PC-9 (cell line): ENCODE measurements around the gene SRPK2. TPM values are rescaled to one million over a fixed set of nuclear protein-coding genes. Genes with fewer than 3 reads are reported as not detected.

Source experiments
- BruUV-seq: library from RNA; stranded (reverse); fragments of 400-500 nt; replicated peaks from 2 replicates; lab custom pipeline; 2021; lab: Mats Ljungman, UMichigan
- CTCF ChIA-PET: fragments of 300-600 bp; sonication (Branson Sonifier 250); formaldehyde crosslinking; loops from one replicate; lab custom pipeline; 2022; ENCODE audit warnings: antibody characterized with exemption; lab: Charles Lee
- POLR2A ChIA-PET: fragments of 300-600 bp; sonication (Branson Sonifier 250); formaldehyde crosslinking; loops from one replicate; lab custom pipeline; 2022; ENCODE audit warnings: antibody characterized with exemption; ENCODE audit not compliant: unreplicated experiment; lab: Charles Lee
- DNase-seq, 2 experiments: peaks; one replicate each; pipeline versions ENCODE4 v3.0.0 to v3.0.0-alpha.2; 2015 to 2022; ENCODE audit warnings: mixed read lengths in 1 of 2
- H2AFZ ChIP-seq: fragments of 200-600 bp; sonication (generic); 2 replicates; pipeline ENCODE4 v1.8.1; 2017; ENCODE audit warnings: antibody characterized with exemption
- H3F3A ChIP-seq: fragments of 200-600 bp; sonication (generic); 2 replicates; pipeline ENCODE4 v1.8.1; 2017; ENCODE audit warnings: antibody characterized with exemption, mild to moderate bottlenecking, low read depth; ENCODE audit not compliant: insufficient read depth
- H3K27ac ChIP-seq: fragments of 200-600 bp; sonication (generic); 2 replicates; pipeline ENCODE4 v1.6.1; 2016; ENCODE audit warnings: mixed run types
- H3K27me3 ChIP-seq: fragments of 200-600 bp; sonication (generic); 2 replicates; pipeline ENCODE4 v1.6.1; 2016; ENCODE audit warnings: low read depth, mixed run types; ENCODE audit not compliant: insufficient read depth
- H3K36me3 ChIP-seq: fragments of 200-600 bp; sonication (generic); 2 replicates; pipeline ENCODE4 v1.6.1; 2016; ENCODE audit warnings: low read depth, mixed run types
- H3K4me1 ChIP-seq: fragments of 200-600 bp; sonication (generic); replicated peaks from 2 replicates; pipeline ENCODE4 v1.6.1; 2016; ENCODE audit warnings: mixed run types; ENCODE audit not compliant: insufficient read depth
- H3K4me2 ChIP-seq: fragments of 200-600 bp; sonication (generic); 2 replicates; pipeline ENCODE4 v1.6.1; 2017; ENCODE audit warnings: mixed run types
- H3K4me3 ChIP-seq: fragments of 200-600 bp; sonication (generic); 2 replicates; pipeline ENCODE4 v1.6.1; 2016; ENCODE audit warnings: mixed run types
- H3K79me2 ChIP-seq: fragments of 200-600 bp; sonication (generic); 2 replicates; pipeline ENCODE4 v1.6.1; 2017; ENCODE audit warnings: low read depth, mixed run types
- H3K9me2 ChIP-seq: fragments of 200-600 bp; sonication (generic); 2 replicates; pipeline ENCODE4 v1.8.1; 2017; ENCODE audit warnings: mild to moderate bottlenecking; ENCODE audit not compliant: insufficient read depth
- H3K9me3 ChIP-seq: fragments of 200-600 bp; sonication (generic); 2 replicates; pipeline ENCODE4 v1.8.1; 2016; ENCODE audit warnings: low read depth; ENCODE audit not compliant: insufficient read depth
- H4K20me1 ChIP-seq: fragments of 200-600 bp; sonication (generic); 2 replicates; pipeline ENCODE4 v1.8.1; 2017; ENCODE audit not compliant: insufficient read depth
- CTCF ChIP-seq: fragments of 200-600 bp; sonication (generic); conservative IDR thresholded peaks from 2 replicates; pipeline ENCODE4 v1.6.1; 2017; ENCODE audit warnings: mixed run types, antibody characterized with exemption, mild to moderate bottlenecking, moderate library complexity
- EZH2 ChIP-seq: fragments of 200-600 bp; sonication (generic); IDR thresholded peaks from 2 replicates; pipeline ENCODE4 v1.8.0; 2017; ENCODE audit warnings: antibody characterized with exemption, low read depth
- intact Hi-C: fragments of 100-400 bp; cut with micrococcal nuclease; formaldehyde crosslinking; loops from one replicate; pipeline ENCODE4 v1.10.0; 2022; ENCODE audit not compliant: unreplicated experiment
- total RNA-seq: library from RNA; stranded (reverse); gene quantifications from 2 replicates; pipeline ENCODE4 v1.2.3, GENCODE V29; 2021

The SRPK2 gene
- total RNA-seq, 1 experiment from 2014 or later: 60.6 TPM

- ChIA-PET POLR2A (no interaction called here), CTCF (no interaction called here)
- TF ChIP-seq EZH2: no peak
- no peak for TF ChIP-seq CTCF
- H3K36me3 ChIP-seq: no peaks in the 10 kb centered on the region
- H3K4me2 ChIP-seq: no peak overlapping the region
- no peak overlapping the region for H2AFZ ChIP-seq
- intact Hi-C loops: no loop called here
- H3K4me1 ChIP-seq: peaks cover 11% of the 10 kb centered on the region; the same call in 1 of the 2 replicates
- no peaks in the 10 kb centered on the region for H3K9me2 ChIP-seq
- BruUV-seq: no TSS peak
- 0 out of 2 replicates have a peak, but pooled peaks cover 8% of the 10 kb centered on the region for H3F3A ChIP-seq
- no peaks in the 10 kb centered on the region for H4K20me1 ChIP-seq
- no peaks in the 10 kb centered on the region for H3K9me3 ChIP-seq
- no peaks in the 10 kb centered on the region for H3K27me3 ChIP-seq
- H3K27ac ChIP-seq: no peak overlapping the region
- no peak for DNase-seq
- no peak overlapping the region for H3K4me3 ChIP-seq
- H3K79me2 ChIP-seq: peaks cover 22% of the 10 kb centered on the region
Observed at GRCh38 chr7:105229641-105230040, 159.1 kb downstream of the SRPK2 start.

- H3K9me3 ChIP-seq: no peaks in the 10 kb centered on the region
- no peak overlapping the region for H3K4me2 ChIP-seq
- ChIA-PET CTCF (no interaction called here), POLR2A (no interaction called here)
- intact Hi-C loops: no loop called here
- H3F3A ChIP-seq: 0 out of 2 replicates have a peak, but pooled peaks cover 8% of the 10 kb centered on the region
- no peak overlapping the region for H3K4me3 ChIP-seq
- H3K79me2 ChIP-seq: peaks cover 18% of the 10 kb centered on the region
- no peak overlapping the region for H2AFZ ChIP-seq
- H3K27me3 ChIP-seq: no peaks in the 10 kb centered on the region
- DNase-seq: no peak
- no peaks in the 10 kb centered on the region for H3K9me2 ChIP-seq
- TF ChIP-seq CTCF (no peak), EZH2 (no peak)
- H3K4me1 ChIP-seq: peaks cover 12% of the 10 kb centered on the region; the same call in 1 of the 2 replicates
- H3K36me3 ChIP-seq: no peaks in the 10 kb centered on the region
- H4K20me1 ChIP-seq: no peaks in the 10 kb centered on the region
- H3K27ac ChIP-seq: no peak overlapping the region
- BruUV-seq: no TSS peak
Observed at GRCh38 chr7:105228555-105228954, 160.2 kb downstream of the SRPK2 start.

DNA sequence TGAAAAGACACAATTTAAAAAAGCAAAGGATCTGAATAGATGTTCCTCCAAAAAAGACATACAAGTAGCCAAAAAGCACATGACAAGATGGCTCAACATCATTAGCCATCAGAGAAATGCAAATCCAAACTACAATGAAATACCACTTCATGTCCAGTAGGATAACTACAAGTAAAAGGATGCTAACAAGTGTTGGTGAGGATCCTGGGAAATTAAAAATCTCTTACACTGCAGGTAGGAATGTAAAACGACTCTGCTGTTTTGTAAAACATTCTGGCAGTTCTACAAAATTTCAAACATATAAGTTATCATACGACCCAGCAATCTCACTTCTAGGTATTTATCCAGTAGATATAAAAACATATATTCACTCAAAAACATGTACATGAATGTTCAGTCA, 161.3 kb downstream of the SRPK2 start:
- CTCF ChIA-PET: no interaction called here
- Histone ChIP-seq H2AFZ (no peak overlapping the region), H3K9me2 (no peaks in the 10 kb centered on the region), H3K4me2 (no peak overlapping the region), H3K79me2 (peaks cover 30% of the 10 kb centered on the region), H3K4me1 (peaks cover 12% of the 10 kb centered on the region; the same call in 1 of the 2 replicates), H3K27ac (no peak overlapping the region), H3K9me3 (no peaks in the 10 kb centered on the region), H3F3A (0 out of 2 replicates have a peak, but pooled peaks cover 8% of the 10 kb centered on the region), H4K20me1 (no peaks in the 10 kb centered on the region), H3K4me3 (no peak overlapping the region), H3K27me3 (no peaks in the 10 kb centered on the region), H3K36me3 (no peaks in the 10 kb centered on the region)
- no peak for TF ChIP-seq CTCF
- TF ChIP-seq EZH2: no peak
- intact Hi-C loops: no loop called here
- no peak for DNase-seq
- BruUV-seq: no TSS peak
- POLR2A ChIA-PET: no interaction called here
